Activated B cell treated with CpG ODN at 0.5 μM for 24 hours (primary cell): ENCODE measurements around the gene UGT3A1. TPM values are rescaled to one million over a fixed set of nuclear protein-coding genes. Genes with fewer than 3 reads are reported as not detected.

Experiments
- ATAC-seq: fragments of 200-7000 bp; cut with Tn5 transposase; one replicate; pipeline ENCODE4 v1.10.0; 2021; ENCODE audit warnings: low read depth, mild to moderate bottlenecking, moderate library complexity
- CTCF ChIA-PET: fragments of 350-600 bp; sonication (Branson Sonifier 250); formaldehyde crosslinking; loops from one replicate; lab custom pipeline; 2021; ENCODE audit warnings: antibody characterized with exemption; lab: Charles Lee
- POLR2A ChIA-PET: fragments of 350-600 bp; sonication (Branson Sonifier 250); formaldehyde crosslinking; loops from one replicate; lab custom pipeline; 2021; ENCODE audit warnings: antibody characterized with exemption; lab: Charles Lee
- DNase-seq: peaks from one replicate; pipeline ENCODE4 v3.0.0; 2022
- H3K27ac Mint-ChIP-seq: one replicate; pipeline ENCODE4 v1.8.0; 2020; ENCODE audit warnings: mixed read lengths
- H3K27me3 Mint-ChIP-seq: one replicate; pipeline ENCODE4 v1.8.0; 2021; ENCODE audit warnings: mixed read lengths
- H3K36me3 Mint-ChIP-seq: one replicate; pipeline ENCODE4 v1.8.0; 2021; ENCODE audit warnings: low read depth, mixed read lengths
- H3K4me1 Mint-ChIP-seq: one replicate; pipeline ENCODE4 v1.8.0; 2021; ENCODE audit warnings: mixed read lengths
- H3K4me3 Mint-ChIP-seq: one replicate; pipeline ENCODE4 v1.8.0; 2020; ENCODE audit warnings: mild to moderate bottlenecking, mixed read lengths
- H3K9me3 Mint-ChIP-seq: one replicate; pipeline ENCODE4 v1.8.0; 2020; ENCODE audit warnings: mixed read lengths
- CTCF ChIP-seq: fragments of 200-600 bp; IDR thresholded peaks from one replicate; pipeline ENCODE4 v1.8.0; 2022; ENCODE audit warnings: antibody characterized with exemption, mild to moderate bottlenecking
- intact Hi-C: fragments of 100-400 bp; cut with micrococcal nuclease; formaldehyde crosslinking; loops from one replicate; pipeline ENCODE4 v1.15.1; 2024
- total RNA-seq: library from RNA; stranded (reverse); gene quantifications from 2 replicates; pipeline ENCODE4 v1.2.3, GENCODE V29; 2022

Gene UGT3A1
- total RNA-seq, 1 donor from 2014 or later, result not detected

GRCh38 chr5:35924950-35925722 lies 66.1 kb downstream of the UGT3A1 start:
- peak; percentile 25 for DNase-seq
- ATAC-seq, result peak; percentile 74
- H3K27ac Mint-ChIP-seq, result no peak overlapping the region
- H3K27me3 Mint-ChIP-seq, result peaks cover 21% of the 10 kb centered on the region
- no peak overlapping the region for H3K4me3 Mint-ChIP-seq
- POLR2A ChIA-PET, result no interaction called here
- CTCF ChIA-PET, result interaction anchor here (1.0 to 3.0 kb wide), 10 partner anchors 18 to 836 kb away, joined by 3 to 30 read pairs (median 6); partner anchors contain the start of gene SPEF2
- TF ChIP-seq CTCF, result no peak
- intact Hi-C loops, result loop anchor here (5.0 kb wide), 1 partner anchor 1438 kb away; no protein-coding TSS in a partner anchor
- H3K4me1 Mint-ChIP-seq, result peaks cover 7% of the 10 kb centered on the region
- no peaks in the 10 kb centered on the region for H3K36me3 Mint-ChIP-seq
- H3K9me3 Mint-ChIP-seq, result no peaks in the 10 kb centered on the region

GRCh38 chr5:35924122-35924949 lies 66.9 kb downstream of the UGT3A1 start:
- no peak for TF ChIP-seq CTCF
- Mint-ChIP-seq H3K4me1 (peaks cover 7% of the 10 kb centered on the region), H3K9me3 (peaks cover 3% of the 10 kb centered on the region), H3K36me3 (no peaks in the 10 kb centered on the region), H3K27ac (no peak overlapping the region), H3K27me3 (peaks cover 21% of the 10 kb centered on the region), H3K4me3 (no peak overlapping the region)
- CTCF ChIA-PET, result interaction anchor here (1.2 to 3.0 kb wide), 5 partner anchors 146 to 834 kb away, joined by 3 to 22 read pairs (median 6); no protein-coding TSS in a partner anchor
- POLR2A ChIA-PET, result no interaction called here
- ATAC-seq (no peak), DNase-seq (no peak)
- intact Hi-C loops, result no loop called here

- H3K27ac Mint-ChIP-seq, result no peak overlapping the region
- peaks cover 7% of the 10 kb centered on the region for H3K4me1 Mint-ChIP-seq
- TF ChIP-seq CTCF, result no peak
- peaks cover 4% of the 10 kb centered on the region for H3K9me3 Mint-ChIP-seq
- no peak overlapping the region for H3K4me3 Mint-ChIP-seq
- intact Hi-C loops, result no loop called here
- ATAC-seq (no peak), DNase-seq (no peak)
- H3K27me3 Mint-ChIP-seq, result peaks cover 21% of the 10 kb centered on the region
- POLR2A ChIA-PET, result no interaction called here
- CTCF ChIA-PET, result no interaction called here
- no peaks in the 10 kb centered on the region for H3K36me3 Mint-ChIP-seq
Observed at GRCh38 chr5:35922468-35922867, 68.7 kb downstream of the UGT3A1 start.

- ChIA-PET CTCF (no interaction called here), POLR2A (no interaction called here)
- intact Hi-C loops, result no loop called here
- DNase-seq (no peak), ATAC-seq (no peak)
- H3K4me3 Mint-ChIP-seq, result no peak overlapping the region
- H3K4me1 Mint-ChIP-seq, result peaks cover 7% of the 10 kb centered on the region
- peaks cover 21% of the 10 kb centered on the region for H3K27me3 Mint-ChIP-seq
- TF ChIP-seq CTCF, result no peak
- no peak overlapping the region for H3K27ac Mint-ChIP-seq
- H3K9me3 Mint-ChIP-seq, result peaks cover 4% of the 10 kb centered on the region
- no peaks in the 10 kb centered on the region for H3K36me3 Mint-ChIP-seq
Observed at GRCh38 chr5:35921930-35922329, 69.3 kb downstream of the UGT3A1 start.

GRCh38 chr5:35920890-35921289 lies 70.3 kb downstream of the UGT3A1 start:
- Mint-ChIP-seq H3K4me1 (peaks cover 7% of the 10 kb centered on the region), H3K36me3 (no peaks in the 10 kb centered on the region), H3K4me3 (no peak overlapping the region), H3K9me3 (peaks cover 4% of the 10 kb centered on the region), H3K27me3 (peaks cover 15% of the 10 kb centered on the region), H3K27ac (no peak overlapping the region)
- no peak for ATAC-seq
- POLR2A ChIA-PET, result no interaction called here
- DNase-seq, result no peak
- CTCF ChIA-PET, result interaction anchor here (1.3 kb wide), 1 partner anchor 270 kb away, joined by 3 read pairs; no protein-coding TSS in a partner anchor
- intact Hi-C loops, result no loop called here
- no peak for TF ChIP-seq CTCF
